Esophagus muscularis mucosa (tissue), 4 donors: Measurements from ENCODE around the gene PAPSS2. TPM values are rescaled to one million over a fixed set of nuclear protein-coding genes. Genes with fewer than 3 reads are reported as not detected.

Experiments
- DNase-seq: peaks from one replicate; pipeline ENCODE4 v3.0.0-alpha.2; 2017; ENCODE audit errors: extremely low spot score
- H3K27ac ChIP-seq, 4 donors: fragments of 200-600 bp; sonication (generic); replicated peaks in 1 of 4; 1 replicate in 3 of 4; 2 replicates in 1 of 4; pipeline ENCODE4 v1.5.1; 2016 to 2019; ENCODE audit warnings: mild to moderate bottlenecking in 1 of 4
- H3K27me3 ChIP-seq, 4 donors: fragments of 200-600 bp; sonication (generic); one replicate each; pipeline versions ENCODE4 v1.5.1 to v1.6.0; 2016 to 2019
- H3K36me3 ChIP-seq, 4 donors: fragments of 200-600 bp; sonication (generic); one replicate each; pipeline ENCODE4 v1.5.1; 2016 to 2019
- H3K4me1 ChIP-seq, 4 donors: fragments of 200-600 bp; sonication (generic); one replicate each; pipeline ENCODE4 v1.5.1; 2016 to 2019
- H3K4me3 ChIP-seq, 4 donors: fragments of 200-600 bp; sonication (generic); 1 replicate in 2 of 4; 2 replicates in 2 of 4; pipeline ENCODE4 v1.5.1; 2016 to 2019; ENCODE audit warnings: mild to moderate bottlenecking in 4 of 4, moderate library complexity in 1 of 4
- H3K9me3 ChIP-seq, 4 donors: fragments of 200-600 bp; sonication (generic); 1 replicate in 3 of 4; 2 replicates in 1 of 4; pipeline ENCODE4 v1.5.1; 2016 to 2019
- CTCF ChIP-seq, 3 experiments: fragments of 200-600 bp in 2 of 3; fragments of 450-650 bp in 1 of 3; sonication (generic) in 2 of 3; IDR thresholded peaks; one replicate each; pipeline ENCODE4 v1.5.1; 2017 to 2019; ENCODE audit warnings: antibody characterized with exemption in 3 of 3, mild to moderate bottlenecking in 2 of 3, moderate library complexity in 1 of 3
- EP300 ChIP-seq: sonication (generic); formaldehyde crosslinking; IDR thresholded peaks from one replicate; pipeline ENCODE4 v1.6.1; 2017; ENCODE audit warnings: antibody characterized with exemption
- POLR2A ChIP-seq: fragments of 450-650 bp; IDR thresholded peaks from one replicate; pipeline ENCODE4 v1.6.1; 2017; ENCODE audit warnings: antibody characterized with exemption, moderate library complexity, mild to moderate bottlenecking, low read depth
- POLR2AphosphoS5 ChIP-seq, 2 donors: sonication (generic); formaldehyde crosslinking; IDR thresholded peaks; one replicate each; pipeline ENCODE4 v1.6.1; 2017; ENCODE audit warnings: antibody characterized with exemption in 2 of 2
- WGBS: methylation state at CpG from one replicate; pipeline ENCODE4 v1.1.5; 2018; 5-methylcytosine and 5-hydroxymethylcytosine counted together
- intact Hi-C: fragments of 100-400 bp; cut with DNase I; formaldehyde crosslinking; loops from one replicate; pipeline ENCODE4 v1.15.1; 2023
- total RNA-seq, 4 donors: library from RNA; depleted of rRNA; stranded (reverse); fragments of >200 nt; gene quantifications; one replicate each; pipeline versions ENCODE4 v1.1.0 to v1.2.1, GENCODE V29; 2016

Gene PAPSS2
- total RNA-seq, 4 donors from 2014 or later: 9.6 to 16.7 (median 14.9) TPM

GRCh38 chr10:87670586-87670985 lies 10.9 kb downstream of the PAPSS2 start:
- Histone ChIP-seq H3K27ac (no peak overlapping the region), H3K4me3 (no peak overlapping the region), H3K4me1 (peaks cover 0 to 3% (median 0%) of the 10 kb centered on the region in 4 donors), H3K9me3 (no peaks in the 10 kb centered on the region), H3K27me3 (peaks cover 0 to 4% (median 0%) of the 10 kb centered on the region in 4 donors), H3K36me3 (peaks cover 0 to 8% (median 2%) of the 10 kb centered on the region in 4 donors)
- DNase-seq: no peak
- intact Hi-C loops: no loop called here
- TF ChIP-seq POLR2A (no peak), CTCF (IDR thresholded peaks at IDR 0.05) (no peak)

GRCh38 chr10:87671139-87671815 lies 11.6 kb downstream of the PAPSS2 start:
- H3K27me3 ChIP-seq: peaks cover 0 to 3% (median 0%) of the 10 kb centered on the region in 4 donors
- H3K4me1 ChIP-seq: peaks cover 0 to 3% (median 0%) of the 10 kb centered on the region in 4 donors
- intact Hi-C loops: no loop called here
- 57% methylated on average over 3 of the region's 3 CpGs for WGBS
- TF ChIP-seq POLR2A: no peak
- no peak for TF ChIP-seq CTCF (IDR thresholded peaks at IDR 0.05)
- no peak for TF ChIP-seq POLR2AphosphoS5 (IDR thresholded peaks at IDR 0.05)
- TF ChIP-seq EP300: no peak
- no peak for DNase-seq
- no peak overlapping the region for H3K4me3 ChIP-seq
- peaks cover 0 to 8% (median 2%) of the 10 kb centered on the region in 4 donors for H3K36me3 ChIP-seq
- H3K9me3 ChIP-seq: no peaks in the 10 kb centered on the region
- H3K27ac ChIP-seq: peak overlapping the region in 1 of 4 donors; percentile 16

GRCh38 chr10:87672551-87672950 lies 12.9 kb downstream of the PAPSS2 start:
- intact Hi-C loops: no loop called here
- no peak for TF ChIP-seq POLR2A
- no peak for TF ChIP-seq EP300
- no peak for TF ChIP-seq CTCF (IDR thresholded peaks at IDR 0.05)
- no peak for TF ChIP-seq POLR2AphosphoS5 (IDR thresholded peaks at IDR 0.05)
- WGBS: 83% methylated on average over 3 of the region's 3 CpGs
- H3K9me3 ChIP-seq: no peaks in the 10 kb centered on the region
- H3K27me3 ChIP-seq: no peaks in the 10 kb centered on the region
- DNase-seq: no peak
- H3K36me3 ChIP-seq: no peaks in the 10 kb centered on the region
- H3K4me1 ChIP-seq: peaks cover 0 to 3% (median 0%) of the 10 kb centered on the region in 4 donors
- no peak overlapping the region for H3K27ac ChIP-seq
- H3K4me3 ChIP-seq: no peak overlapping the region

- Histone ChIP-seq H3K9me3 (no peaks in the 10 kb centered on the region), H3K27me3 (no peaks in the 10 kb centered on the region), H3K27ac (no peak overlapping the region), H3K4me1 (no peaks in the 10 kb centered on the region), H3K4me3 (no peak overlapping the region), H3K36me3 (no peaks in the 10 kb centered on the region)
- intact Hi-C loops: no loop called here
- WGBS: 77% methylated on average over 1 of the region's 1 CpG
- no peak for DNase-seq
- TF ChIP-seq EP300 (no peak), CTCF (IDR thresholded peaks at IDR 0.05) (no peak), POLR2AphosphoS5 (IDR thresholded peaks at IDR 0.05) (no peak)
Observed at GRCh38 chr10:87674943-87675342, 15.3 kb downstream of the PAPSS2 start.
